ENCODE data around the gene C10orf90.

DNA sequence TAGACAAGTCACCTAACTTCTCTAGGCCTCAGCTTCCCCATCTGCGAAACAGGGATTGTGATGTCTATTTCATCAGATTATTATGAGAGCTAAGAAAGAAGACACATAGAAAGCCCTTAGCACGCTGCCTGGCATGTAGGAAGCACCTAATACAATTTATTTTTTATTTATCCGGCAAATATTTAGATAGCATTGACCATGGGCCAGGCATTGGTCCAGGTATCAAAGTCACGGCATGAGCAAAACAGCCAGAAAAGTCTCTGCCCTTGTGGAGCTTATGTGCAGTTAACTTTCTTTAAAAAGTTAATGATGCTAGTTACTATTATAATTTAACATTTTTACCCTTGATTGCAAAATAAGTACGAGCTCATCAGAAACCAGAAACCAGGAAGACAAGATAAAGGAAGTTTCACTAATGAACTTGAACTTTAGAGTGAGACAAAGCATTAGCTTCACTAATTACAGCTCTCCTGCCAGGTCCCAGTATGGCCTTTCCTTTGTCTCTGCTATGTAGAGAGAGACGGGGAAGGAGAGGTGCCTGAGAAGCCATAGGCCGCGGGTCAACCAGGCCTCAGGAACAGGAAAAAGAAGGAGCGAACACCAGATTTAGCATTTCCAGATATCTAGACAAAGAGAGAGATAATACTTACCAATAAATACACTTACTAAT lies 142.7 kb downstream of the C10orf90 start:
- TF ChIP-seq ARNT (IDR thresholded peaks at IDR 0.05) (no peak), FOXM1 (IDR thresholded peaks at IDR 0.05; ENCODE audit: borderline replicate concordance) (no peak), L3MBTL2 (conservative IDR thresholded peaks at IDR 0.05) (no peak), SUZ12 (IDR thresholded peaks at IDR 0.05) (no peak), CTBP1 (IDR thresholded peaks at IDR 0.05; ENCODE audit: borderline replicate concordance) (no peak), ZNF384 (IDR thresholded peaks at IDR 0.05) (no peak), HDGF (IDR thresholded peaks at IDR 0.05; ENCODE audit: borderline replicate concordance) (no peak), FOXK2 (IDR thresholded peaks at IDR 0.05) (no peak), NFRKB (IDR thresholded peaks at IDR 0.05) (no peak), BHLHE40 (IDR thresholded peaks at IDR 0.05; ENCODE audit: borderline replicate concordance) (no peak)

Data from HEK293T (cell line).